OCI-LY7 (cell line): Measurements from ENCODE around the gene FAM120B. TPM values are rescaled to one million over a fixed set of nuclear protein-coding genes. Genes with fewer than 3 reads are reported as not detected.

Experiments used
- BruUV-seq: library from RNA; stranded (reverse); fragments of 400-500 nt; replicated peaks from 2 replicates; lab custom pipeline; 2021; lab: Mats Ljungman, UMichigan
- CTCF ChIA-PET: fragments of 300-600 bp; sonication (Branson Sonifier 250); formaldehyde crosslinking; loops from one replicate; lab custom pipeline; 2022; ENCODE audit warnings: antibody characterized with exemption; ENCODE audit not compliant: unreplicated experiment; lab: Charles Lee
- POLR2A ChIA-PET: fragments of 300-600 bp; sonication (Branson Sonifier 250); formaldehyde crosslinking; loops from one replicate; lab custom pipeline; 2022; ENCODE audit warnings: antibody characterized with exemption; lab: Charles Lee
- DNase-seq: peaks from one replicate; pipeline ENCODE4 v3.0.0-alpha.2; 2015; ENCODE audit warnings: low spot score
- H2AFZ ChIP-seq: fragments of 200-600 bp; sonication (generic), shearing (Covaris generic); 2 replicates; pipeline ENCODE4 v1.6.1; 2014; ENCODE audit warnings: mild to moderate bottlenecking, antibody characterized with exemption, low read length, moderate library complexity
- H3K27ac ChIP-seq: fragments of 200-600 bp; sonication (generic); 2 replicates; pipeline ENCODE4 v1.5.1; 2014; ENCODE audit warnings: mixed run types, low read depth, mild to moderate bottlenecking, moderate library complexity, low read length, inconsistent platforms; ENCODE audit not compliant: poor library complexity, severe bottlenecking
- H3K36me3 ChIP-seq: fragments of 200-600 bp; sonication (generic); 2 replicates; pipeline ENCODE4 v1.6.1; 2014; ENCODE audit warnings: mild to moderate bottlenecking, antibody characterized with exemption, low read length, moderate library complexity, mixed read lengths; ENCODE audit not compliant: insufficient read depth
- H3K4me1 ChIP-seq: fragments of 200-600 bp; sonication (generic); 2 replicates; pipeline ENCODE4 v1.5.1; 2014; ENCODE audit warnings: mild to moderate bottlenecking, low read length; ENCODE audit not compliant: insufficient read depth, poor library complexity, severe bottlenecking
- H3K4me2 ChIP-seq: fragments of 200-600 bp; sonication (generic); 2 replicates; pipeline ENCODE4 v1.6.1; 2014; ENCODE audit warnings: mild to moderate bottlenecking, low read length
- H3K4me3 ChIP-seq: fragments of 200-600 bp; sonication (generic); 2 replicates; pipeline ENCODE4 v1.5.1; 2014; ENCODE audit warnings: mild to moderate bottlenecking, low read depth, low read length; ENCODE audit not compliant: poor library complexity, severe bottlenecking
- H3K79me2 ChIP-seq: fragments of 200-600 bp; sonication (generic); 2 replicates; pipeline ENCODE4 v1.6.1; 2016; ENCODE audit warnings: low read depth, mild to moderate bottlenecking, low read length, moderate library complexity, mixed read lengths; ENCODE audit not compliant: insufficient read depth
- H3K9me2 ChIP-seq: fragments of 200-600 bp; sonication (generic); 2 replicates; pipeline ENCODE4 v1.6.1; 2016; ENCODE audit warnings: mild to moderate bottlenecking, low read length, mixed read lengths; ENCODE audit not compliant: insufficient read depth
- H3K9me3 ChIP-seq: fragments of 200-600 bp; sonication (generic); 2 replicates; pipeline ENCODE4 v1.6.1; 2014; ENCODE audit warnings: mild to moderate bottlenecking, mixed run types, low read length, mixed read lengths
- H4K20me1 ChIP-seq: fragments of 200-600 bp; sonication (generic); 2 replicates; pipeline ENCODE4 v1.6.1; 2014; ENCODE audit warnings: mild to moderate bottlenecking, antibody characterized with exemption, low read length, moderate library complexity, mixed read lengths; ENCODE audit not compliant: insufficient read depth
- CTCF ChIP-seq: fragments of 200-600 bp; sonication (generic); conservative IDR thresholded peaks from 2 replicates; pipeline ENCODE4 v1.5.1; 2014; ENCODE audit warnings: mild to moderate bottlenecking, antibody characterized with exemption, low read length, moderate library complexity, mixed read lengths
- EZH2phosphoT487 ChIP-seq: fragments of 200-600 bp; sonication (generic); IDR thresholded peaks from 2 replicates; pipeline ENCODE4 v1.6.1; 2018; ENCODE audit warnings: low read depth, borderline replicate concordance, mild to moderate bottlenecking, mixed run types, antibody characterized with exemption, low read length, moderate library complexity, mixed read lengths
- intact Hi-C: fragments of 100-400 bp; cut with micrococcal nuclease; formaldehyde crosslinking; loops from one replicate; pipeline ENCODE4 v1.10.0; 2022; ENCODE audit not compliant: unreplicated experiment
- total RNA-seq, 2 experiments: library from RNA; depleted of rRNA in 1 of 2; stranded (reverse); fragments of >200 nt in 1 of 2; shearing (Covaris generic) in 1 of 2; gene quantifications; 2 replicates each; pipeline ENCODE4 v1.2.3, GENCODE V29; 2014 to 2022

The FAM120B gene
- total RNA-seq, 2 experiments from 2014 or later = 12.8 to 32.9 TPM

- TF ChIP-seq EZH2phosphoT487 (no peak), CTCF (no peak)
- no peak overlapping the region for H3K27ac ChIP-seq
- H3K4me3 ChIP-seq = no peak overlapping the region
- peaks cover 12% of the 10 kb centered on the region for H3K4me1 ChIP-seq
- H3K9me3 ChIP-seq = no peaks in the 10 kb centered on the region
- H3K79me2 ChIP-seq = no peaks in the 10 kb centered on the region
- H3K36me3 ChIP-seq = no peaks in the 10 kb centered on the region
- no peaks in the 10 kb centered on the region for H4K20me1 ChIP-seq
- POLR2A ChIA-PET = no interaction called here
- H3K4me2 ChIP-seq = no peak overlapping the region
- intact Hi-C loops = no loop called here
- BruUV-seq = no TSS peak
- H2AFZ ChIP-seq = no peak overlapping the region
- no peaks in the 10 kb centered on the region for H3K9me2 ChIP-seq
- CTCF ChIA-PET = no interaction called here
- DNase-seq = no peak
These were observed 24.9 kb upstream of the FAM120B start for GRCh38 chr6:170281331-170282292.

- H3K4me1 ChIP-seq = peaks cover 12% of the 10 kb centered on the region
- ChIA-PET POLR2A (no interaction called here), CTCF (no interaction called here)
- intact Hi-C loops = no loop called here
- no peaks in the 10 kb centered on the region for H3K36me3 ChIP-seq
- no peaks in the 10 kb centered on the region for H3K9me2 ChIP-seq
- H3K79me2 ChIP-seq = no peaks in the 10 kb centered on the region
- H2AFZ ChIP-seq = no peak overlapping the region
- no TSS peak for BruUV-seq
- no peak overlapping the region for H3K4me3 ChIP-seq
- TF ChIP-seq EZH2phosphoT487 = no peak
- TF ChIP-seq CTCF = no peak
- no peak for DNase-seq
- no peaks in the 10 kb centered on the region for H4K20me1 ChIP-seq
- no peaks in the 10 kb centered on the region for H3K9me3 ChIP-seq
- no peak overlapping the region for H3K27ac ChIP-seq
- H3K4me2 ChIP-seq = no peak overlapping the region
These were observed 23.9 kb upstream of the FAM120B start for GRCh38 chr6:170282512-170283158.
